ENCODE results near the gene YY2.
"Not testable (repeated sequence)": the region's sequence is repeated elsewhere in the genome, so short reads cannot be mapped to it uniquely, and the experiment has no call there.

The YY2 gene

DNA sequence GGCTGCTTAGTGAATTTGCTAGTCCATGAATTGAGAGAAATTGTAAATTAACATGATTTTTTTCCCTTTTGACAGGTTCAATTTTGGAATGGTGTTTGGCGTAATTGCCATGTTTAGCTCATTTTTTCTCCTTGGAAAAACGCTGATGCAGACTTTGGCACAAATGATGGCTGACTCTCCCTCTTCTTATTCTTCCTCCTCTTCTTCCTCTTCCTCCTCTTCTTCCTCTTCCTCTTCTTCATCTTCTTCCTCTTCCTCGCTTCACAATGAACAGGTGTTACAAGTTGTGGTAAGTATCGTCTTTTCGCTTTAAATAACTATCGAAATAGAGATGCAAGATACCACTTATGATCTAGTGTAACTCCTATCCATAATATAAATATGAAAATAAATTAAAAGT lies 10.7 kb upstream of the YY2 start:
- peaks cover 4% of the 10 kb centered on the region for H3K4me1 Mint-ChIP-seq
- ATAC-seq (ENCODE audit: low read depth) (no peak), DNase-seq (ENCODE audit: low spot score in 2 of 2) (no peak)
- no peak overlapping the region for H3K4me3 Mint-ChIP-seq
- no peak overlapping the region for H3K27ac Mint-ChIP-seq
- H3K36me3 Mint-ChIP-seq = peaks cover 11% of the 10 kb centered on the region
- no peaks in the 10 kb centered on the region for H3K27me3 Mint-ChIP-seq
- no peaks in the 10 kb centered on the region for H3K9me3 Mint-ChIP-seq

DNA sequence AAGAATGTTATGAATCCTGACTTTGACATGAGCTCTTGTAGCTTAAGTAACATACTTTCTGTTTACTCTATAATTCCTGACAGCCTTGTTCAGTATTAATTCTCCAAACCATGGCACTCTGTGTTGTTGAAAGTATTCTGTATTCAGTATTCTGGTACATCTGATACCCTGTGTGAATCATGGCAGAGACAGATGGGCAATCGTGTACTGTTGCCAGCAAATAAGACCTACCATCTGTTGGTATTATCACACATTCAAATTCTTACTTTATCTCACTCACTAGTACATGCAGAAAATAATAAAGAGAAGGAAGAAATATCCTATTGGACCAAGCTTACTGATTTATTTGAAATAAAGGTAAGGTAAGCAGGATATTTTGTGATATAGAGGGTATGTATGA lies 8.4 kb upstream of the YY2 start:
- Mint-ChIP-seq H3K27me3 (no peaks in the 10 kb centered on the region), H3K36me3 (peaks cover 13% of the 10 kb centered on the region), H3K4me3 (no peak overlapping the region), H3K27ac (no peak overlapping the region), H3K4me1 (no peaks in the 10 kb centered on the region), H3K9me3 (no peaks in the 10 kb centered on the region)
- DNase-seq (ENCODE audit: low spot score in 2 of 2) (no peak), ATAC-seq (ENCODE audit: low read depth) (no peak)

DNA sequence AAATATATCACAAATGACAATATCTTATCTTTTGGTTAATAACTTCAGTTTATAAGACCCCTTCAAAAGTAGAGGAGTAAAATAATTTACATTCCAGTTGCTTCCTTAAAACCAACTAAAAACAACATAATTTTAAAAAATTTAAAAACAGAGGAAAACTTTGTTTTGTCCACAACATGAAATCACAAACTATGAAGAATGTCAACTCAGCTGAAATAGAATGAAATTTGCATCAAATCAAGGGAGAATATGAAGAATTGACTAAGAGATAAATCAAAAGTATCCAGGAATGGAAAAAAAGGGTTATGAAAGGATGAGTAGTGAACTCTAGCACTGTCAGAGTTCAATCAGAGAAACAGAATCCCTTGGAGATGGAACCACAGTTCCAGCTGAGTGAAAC lies 2.2 kb upstream of the YY2 start:
- Mint-ChIP-seq H3K27ac (no peak overlapping the region), H3K36me3 (peaks cover 13% of the 10 kb centered on the region), H3K9me3 (no peaks in the 10 kb centered on the region), H3K27me3 (no peaks in the 10 kb centered on the region), H3K4me3 (no peak overlapping the region), H3K4me1 (no peaks in the 10 kb centered on the region)
- ATAC-seq (ENCODE audit: low read depth) (no peak), DNase-seq (ENCODE audit: low spot score in 2 of 2) (no peak)

DNA sequence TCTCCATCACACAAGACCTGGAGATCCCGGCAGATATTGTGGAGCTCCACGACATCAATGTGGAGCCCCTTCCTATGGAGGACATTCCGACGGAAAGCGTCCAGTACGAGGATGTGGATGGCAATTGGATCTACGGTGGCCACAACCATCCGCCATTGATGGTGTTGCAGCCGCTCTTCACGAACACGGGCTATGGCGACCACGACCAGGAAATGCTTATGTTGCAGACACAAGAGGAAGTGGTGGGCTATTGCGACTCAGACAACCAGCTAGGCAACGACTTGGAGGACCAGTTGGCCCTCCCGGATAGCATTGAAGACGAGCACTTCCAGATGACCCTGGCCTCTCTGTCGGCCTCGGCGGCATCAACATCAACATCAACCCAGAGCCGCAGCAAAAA lies 717 bp downstream of the YY2 start:
- H3K4me3 Mint-ChIP-seq = no peak overlapping the region
- no peaks in the 10 kb centered on the region for H3K9me3 Mint-ChIP-seq
- ATAC-seq (ENCODE audit: low read depth) = no peak
- H3K27me3 Mint-ChIP-seq = no peaks in the 10 kb centered on the region
- no peak overlapping the region for H3K27ac Mint-ChIP-seq
- H3K36me3 Mint-ChIP-seq = peaks cover 12% of the 10 kb centered on the region
- DNase-seq (ENCODE audit: low spot score in 2 of 2) = no peak
- no peaks in the 10 kb centered on the region for H3K4me1 Mint-ChIP-seq

DNA sequence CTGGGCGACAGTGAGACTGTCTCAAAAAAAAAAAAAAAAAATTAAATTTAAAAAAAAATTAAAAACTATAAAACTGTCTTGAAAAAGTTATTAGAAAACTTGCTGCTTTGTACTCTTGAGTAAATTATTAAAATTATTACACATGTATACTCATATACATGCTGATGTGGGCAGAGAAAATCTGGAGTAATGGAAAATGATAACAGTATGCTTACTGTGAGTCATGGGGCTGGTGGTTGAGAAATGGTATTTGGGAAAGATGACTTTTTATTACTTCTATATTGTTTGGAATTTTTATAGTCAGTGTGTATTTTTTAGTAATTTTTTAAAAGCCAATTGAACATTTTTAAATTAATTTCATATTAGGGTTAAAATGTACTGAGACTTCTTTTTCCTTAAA lies 7.5 kb downstream of the YY2 start:
- Mint-ChIP-seq H3K36me3 (peaks cover 8% of the 10 kb centered on the region), H3K9me3 (no peaks in the 10 kb centered on the region), H3K27ac (no peak overlapping the region), H3K4me3 (no peak overlapping the region), H3K4me1 (peaks cover 2% of the 10 kb centered on the region), H3K27me3 (no peaks in the 10 kb centered on the region)
- DNase-seq (ENCODE audit: low spot score in 2 of 2) (no peak), ATAC-seq (ENCODE audit: low read depth) (no peak)

DNA sequence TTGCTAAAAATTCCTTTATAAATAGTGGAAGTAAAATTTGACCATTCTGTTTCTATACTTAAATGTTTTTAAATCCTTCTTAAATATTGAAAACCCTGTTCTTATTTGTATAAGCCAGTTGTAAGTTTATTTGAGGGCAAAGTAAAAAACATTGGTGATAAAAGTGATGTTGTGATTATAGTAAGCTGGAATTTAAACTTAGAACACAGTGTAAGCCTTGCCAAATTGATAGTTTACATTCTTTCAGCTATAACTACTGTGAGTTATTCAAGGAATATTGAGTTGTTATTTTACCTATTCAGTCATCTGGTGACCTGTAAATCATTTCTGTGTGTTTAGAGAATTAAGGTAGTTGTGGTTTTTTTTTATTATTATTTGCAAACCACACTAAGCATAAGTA lies 9.6 kb downstream of the YY2 start:
- H3K27ac Mint-ChIP-seq = no peak overlapping the region
- no peak overlapping the region for H3K4me3 Mint-ChIP-seq
- peaks cover 2% of the 10 kb centered on the region for H3K4me1 Mint-ChIP-seq
- no peaks in the 10 kb centered on the region for H3K9me3 Mint-ChIP-seq
- DNase-seq (ENCODE audit: low spot score in 2 of 2) (no peak), ATAC-seq (ENCODE audit: low read depth) (no peak)
- peaks cover 8% of the 10 kb centered on the region for H3K36me3 Mint-ChIP-seq
- no peaks in the 10 kb centered on the region for H3K27me3 Mint-ChIP-seq

DNA sequence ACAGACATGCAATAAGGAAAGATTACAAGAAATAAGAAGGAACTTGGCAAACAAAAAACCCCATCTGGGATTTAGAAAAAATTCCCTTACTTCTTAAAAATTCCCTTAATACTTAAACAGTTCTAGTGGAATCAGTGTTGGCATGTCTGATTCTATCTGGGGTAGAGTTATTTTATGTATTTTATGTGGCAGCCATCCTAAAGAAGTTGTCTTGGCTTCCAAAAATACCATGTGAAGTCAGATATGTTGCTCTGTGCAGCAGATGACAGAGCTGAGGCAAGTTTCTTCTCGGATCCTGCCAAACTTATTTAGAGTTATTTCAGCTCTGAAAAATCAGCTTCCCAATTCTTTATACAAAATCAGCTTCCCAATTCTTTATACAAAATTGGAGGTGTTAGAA lies 14.7 kb downstream of the YY2 start:
- Mint-ChIP-seq H3K27ac (no peak overlapping the region), H3K36me3 (peaks cover 3% of the 10 kb centered on the region), H3K27me3 (no peaks in the 10 kb centered on the region), H3K4me1 (no peaks in the 10 kb centered on the region), H3K4me3 (no peak overlapping the region), H3K9me3 (no peaks in the 10 kb centered on the region)
- ATAC-seq (ENCODE audit: low read depth) (no peak), DNase-seq (ENCODE audit: low spot score in 2 of 2) (no peak)

DNA sequence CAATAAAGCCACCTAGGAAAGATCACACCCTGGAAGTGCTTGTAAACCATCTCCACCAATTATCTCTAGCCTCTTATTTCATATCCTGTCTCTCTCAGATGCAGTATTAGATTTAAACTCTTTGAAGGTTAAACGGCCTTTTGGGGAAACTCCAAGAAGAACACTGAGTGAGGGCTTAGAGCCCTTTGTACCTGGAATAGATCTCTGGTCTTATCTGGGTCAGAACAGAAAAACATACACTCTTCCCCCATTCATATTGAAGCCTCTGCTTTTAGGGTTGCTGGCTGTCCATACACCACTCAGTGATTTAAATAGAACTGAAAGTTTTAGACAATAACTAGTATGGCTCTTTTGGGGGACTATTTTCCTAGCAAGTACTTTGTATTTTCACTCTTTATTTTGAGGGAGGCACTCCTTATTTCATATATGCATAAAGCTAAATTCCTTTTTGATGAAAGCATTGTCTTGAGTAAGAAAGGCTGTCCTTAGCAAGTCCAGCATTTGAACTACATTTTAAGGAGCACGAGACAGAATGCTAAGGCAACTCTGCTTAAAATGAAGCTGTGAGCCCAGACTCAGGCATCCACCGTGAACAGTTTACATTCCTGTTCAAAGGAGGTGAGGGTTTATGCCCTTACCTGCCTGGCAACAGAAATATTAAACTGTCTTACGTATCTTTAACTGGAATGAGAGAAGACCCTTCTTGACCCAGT lies 17.4 kb downstream of the YY2 start:
- Mint-ChIP-seq H3K36me3 (peaks cover 2% of the 10 kb centered on the region), H3K4me3 (no peak overlapping the region), H3K4me1 (no peaks in the 10 kb centered on the region), H3K9me3 (no peaks in the 10 kb centered on the region), H3K27ac (no peak overlapping the region), H3K27me3 (no peaks in the 10 kb centered on the region)
- ATAC-seq (ENCODE audit: low read depth) (no peak), DNase-seq (ENCODE audit: low spot score in 2 of 2) (no peak)

DNA sequence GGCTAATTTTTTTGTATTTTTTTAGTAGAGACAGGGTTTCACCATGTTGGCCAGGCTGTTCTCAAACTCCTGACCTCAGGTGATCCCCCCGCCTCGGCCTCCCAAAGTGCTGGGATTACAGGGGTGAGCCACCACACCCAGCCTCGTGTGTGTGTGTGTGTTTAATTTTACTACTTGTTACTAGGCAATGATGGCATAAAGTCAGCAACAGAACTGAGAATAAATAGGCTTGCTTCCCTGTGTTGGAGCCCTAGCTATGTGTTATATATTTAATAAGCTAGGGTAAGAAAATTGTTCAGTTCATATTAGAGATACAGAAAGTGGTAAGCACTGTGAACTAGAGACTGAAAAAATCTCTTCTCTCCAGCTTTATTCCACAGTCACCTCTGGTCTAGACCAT lies 18.4 kb downstream of the YY2 start:
- H3K27ac Mint-ChIP-seq; H3K36me3 Mint-ChIP-seq; H3K27me3 Mint-ChIP-seq; H3K9me3 Mint-ChIP-seq; H3K4me3 Mint-ChIP-seq; DNase-seq (ENCODE audit: low spot score in 2 of 2); ATAC-seq (ENCODE audit: low read depth); H3K4me1 Mint-ChIP-seq: not testable (repeated sequence)

DNA sequence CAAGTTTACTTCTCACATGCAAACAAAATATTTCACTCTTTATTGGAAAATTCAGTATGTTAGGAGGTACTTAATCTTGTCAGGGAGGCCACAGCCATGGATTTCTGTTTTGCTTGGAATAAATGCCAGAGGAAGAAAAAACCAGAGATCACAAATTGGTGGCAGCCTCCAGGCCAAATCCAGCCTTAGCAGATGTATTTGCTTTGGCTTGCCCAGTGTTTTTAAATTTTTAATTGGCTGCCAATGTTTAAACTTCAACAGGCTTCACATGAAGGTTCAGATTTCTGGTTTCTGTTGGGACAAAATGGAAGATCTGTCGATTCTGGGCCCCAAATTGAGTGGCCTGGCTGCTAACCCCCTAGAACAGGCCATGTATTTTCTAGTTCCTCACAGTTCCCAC lies 19.2 kb downstream of the YY2 start:
- ATAC-seq (ENCODE audit: low read depth) (no peak), DNase-seq (ENCODE audit: low spot score in 2 of 2) (no peak)
- no peaks in the 10 kb centered on the region for H3K4me1 Mint-ChIP-seq
- no peaks in the 10 kb centered on the region for H3K36me3 Mint-ChIP-seq
- no peak overlapping the region for H3K27ac Mint-ChIP-seq
- H3K27me3 Mint-ChIP-seq = no peaks in the 10 kb centered on the region
- no peak overlapping the region for H3K4me3 Mint-ChIP-seq
- no peaks in the 10 kb centered on the region for H3K9me3 Mint-ChIP-seq

DNA sequence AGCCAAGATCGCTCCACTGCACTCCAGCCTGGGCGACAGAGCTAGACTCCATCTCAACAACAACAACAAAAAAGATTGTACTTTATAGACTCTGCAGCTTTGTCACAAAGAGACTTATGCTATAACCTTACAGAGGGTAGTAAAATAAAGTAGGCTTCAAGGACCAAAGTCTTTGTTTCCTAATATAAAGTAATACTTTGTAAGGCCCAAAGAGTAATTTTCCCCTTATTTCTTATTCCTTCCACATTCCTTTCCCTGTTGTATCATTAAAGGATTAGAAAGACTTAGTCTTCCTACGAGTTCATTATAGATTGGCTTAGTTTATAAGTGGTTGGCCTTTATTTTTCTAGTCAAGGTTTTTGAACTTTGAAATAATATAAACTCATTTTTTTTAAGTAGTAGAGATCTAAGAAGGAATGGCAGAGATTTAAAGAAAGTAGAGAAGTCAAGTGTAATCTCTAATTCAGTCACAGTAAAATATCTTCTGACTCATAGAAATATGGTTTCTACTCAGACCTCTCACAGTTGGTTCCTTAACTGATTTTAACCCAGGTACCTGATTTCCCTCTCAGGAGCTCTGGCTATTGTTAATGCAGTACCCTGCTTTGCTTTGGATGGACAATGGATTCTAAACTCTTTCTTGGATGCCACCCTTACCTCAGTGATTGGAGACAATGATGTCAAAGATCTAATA lies 26.2 kb downstream of the YY2 start:
- Mint-ChIP-seq H3K4me3 (no peak overlapping the region), H3K36me3 (peaks cover 9% of the 10 kb centered on the region), H3K27ac (no peak overlapping the region), H3K9me3 (no peaks in the 10 kb centered on the region), H3K4me1 (no peaks in the 10 kb centered on the region), H3K27me3 (no peaks in the 10 kb centered on the region)
- ATAC-seq (ENCODE audit: low read depth) (no peak), DNase-seq (ENCODE audit: low spot score in 2 of 2) (no peak)

DNA sequence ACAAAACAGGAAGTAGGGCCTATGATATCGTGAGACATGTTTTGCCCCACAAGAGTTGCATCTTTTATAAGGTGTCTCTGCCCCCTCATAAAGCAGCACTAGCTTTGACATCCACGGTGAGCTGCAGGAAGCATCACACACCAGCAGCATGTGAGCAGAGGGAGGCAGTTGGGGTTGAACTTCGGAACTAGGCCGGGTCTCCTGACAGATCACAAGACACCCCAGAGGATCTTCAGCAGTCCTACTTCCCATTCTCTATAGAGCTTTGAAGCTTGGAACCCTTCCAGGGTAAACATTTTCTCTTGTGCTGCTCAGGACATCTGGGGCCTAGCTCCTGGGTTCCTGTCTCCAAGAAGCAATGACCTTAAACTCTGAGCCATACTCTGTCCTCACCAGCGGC lies 27.5 kb downstream of the YY2 start:
- Mint-ChIP-seq H3K4me1 (no peaks in the 10 kb centered on the region), H3K27ac (no peak overlapping the region), H3K9me3 (no peaks in the 10 kb centered on the region), H3K36me3 (peaks cover 9% of the 10 kb centered on the region), H3K27me3 (no peaks in the 10 kb centered on the region), H3K4me3 (no peak overlapping the region)
- no peak for DNase-seq (ENCODE audit: low spot score in 2 of 2)
- ATAC-seq (ENCODE audit: low read depth) = no peak

DNA sequence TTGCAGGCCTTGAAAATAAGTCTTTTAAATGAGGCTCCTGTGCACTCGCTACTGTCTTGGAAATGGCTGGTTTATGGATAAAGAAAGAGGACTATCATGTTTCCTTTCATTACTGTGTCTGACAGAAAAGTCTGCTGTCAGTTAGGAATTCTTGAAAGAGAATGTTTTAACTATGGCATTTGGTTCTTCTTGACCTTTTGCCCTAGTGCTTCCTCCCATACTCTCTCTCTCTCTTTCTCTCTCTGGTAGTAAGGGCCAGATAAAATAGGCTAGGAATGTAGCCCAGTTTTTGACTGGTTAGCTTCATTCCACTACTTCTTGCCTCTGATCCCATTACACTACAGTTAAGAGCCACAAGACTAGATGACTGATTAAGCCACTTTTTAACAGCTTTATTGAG lies 29.8 kb downstream of the YY2 start:
- DNase-seq (ENCODE audit: low spot score in 2 of 2) = no peak
- peaks cover 9% of the 10 kb centered on the region for H3K36me3 Mint-ChIP-seq
- no peak for ATAC-seq (ENCODE audit: low read depth)
- no peaks in the 10 kb centered on the region for H3K27me3 Mint-ChIP-seq
- no peak overlapping the region for H3K4me3 Mint-ChIP-seq
- no peaks in the 10 kb centered on the region for H3K4me1 Mint-ChIP-seq
- no peak overlapping the region for H3K27ac Mint-ChIP-seq
- no peaks in the 10 kb centered on the region for H3K9me3 Mint-ChIP-seq

DNA sequence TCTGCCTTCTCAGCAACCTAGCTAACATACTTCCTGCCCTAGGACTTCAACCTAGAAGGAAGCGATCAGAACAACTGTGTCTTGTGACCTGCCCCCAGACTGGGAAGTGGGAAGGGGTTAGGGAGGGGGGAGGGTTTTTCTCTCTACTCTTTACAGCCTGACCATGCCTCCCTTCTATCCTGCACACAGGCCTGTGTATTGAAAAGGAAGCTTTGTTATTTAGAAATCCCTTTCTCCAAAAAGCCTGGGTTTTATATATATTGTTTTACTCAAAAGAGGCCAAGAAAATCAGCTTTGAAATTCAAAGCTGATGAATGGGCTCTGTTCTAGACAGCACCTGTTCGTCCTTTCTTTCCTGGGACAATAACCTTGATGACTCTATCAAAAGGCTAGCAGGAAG lies 49.5 kb downstream of the YY2 start:
- H3K27me3 Mint-ChIP-seq = no peaks in the 10 kb centered on the region
- no peak overlapping the region for H3K4me3 Mint-ChIP-seq
- no peaks in the 10 kb centered on the region for H3K9me3 Mint-ChIP-seq
- DNase-seq (ENCODE audit: low spot score in 2 of 2) = no peak
- H3K27ac Mint-ChIP-seq = no peak overlapping the region
- no peak for ATAC-seq (ENCODE audit: low read depth)
- peaks cover 3% of the 10 kb centered on the region for H3K36me3 Mint-ChIP-seq
- H3K4me1 Mint-ChIP-seq = no peaks in the 10 kb centered on the region

DNA sequence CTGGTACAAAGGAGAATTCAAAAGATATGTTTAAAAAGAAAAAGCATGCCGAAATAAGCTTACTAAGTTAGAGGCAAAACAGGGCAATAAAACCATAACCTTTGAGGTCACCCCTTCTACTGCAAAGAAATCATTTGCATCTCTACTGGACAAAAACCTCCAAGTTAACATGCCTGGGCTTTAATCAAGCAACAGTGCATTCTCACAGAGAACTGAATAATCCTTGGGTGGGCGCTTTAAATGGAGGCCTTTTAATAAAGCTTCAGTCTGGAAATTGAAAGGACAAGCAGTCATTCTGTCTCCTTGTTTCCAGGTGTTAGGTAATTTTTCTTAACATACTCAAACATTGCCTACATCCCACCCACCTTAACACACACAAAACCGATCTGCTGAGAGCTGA lies 50.2 kb downstream of the YY2 start:
- DNase-seq (ENCODE audit: low spot score in 2 of 2) (no peak), ATAC-seq (ENCODE audit: low read depth) (no peak)
- H3K27me3 Mint-ChIP-seq = no peaks in the 10 kb centered on the region
- H3K4me3 Mint-ChIP-seq = no peak overlapping the region
- no peaks in the 10 kb centered on the region for H3K4me1 Mint-ChIP-seq
- H3K36me3 Mint-ChIP-seq = peaks cover 3% of the 10 kb centered on the region
- H3K27ac Mint-ChIP-seq = no peak overlapping the region
- no peaks in the 10 kb centered on the region for H3K9me3 Mint-ChIP-seq
